Vagina (tissue), 2 donors: ENCODE data around the gene STT3B. TPM values are rescaled to one million over a fixed set of nuclear protein-coding genes. Genes with fewer than 3 reads are reported as not detected.
A peak's percentile ranks its signal among the peaks of the same experiment; 100 is the strongest.

Experiments
- DNase-seq, 2 donors: peaks; one replicate each; pipeline ENCODE4 v3.0.0-alpha.2; 2017; ENCODE audit errors: extremely low spot score in 2 of 2
- H3K27ac ChIP-seq: fragments of 200-600 bp; sonication (generic); one replicate; pipeline ENCODE4 v1.5.1; 2019
- H3K27me3 ChIP-seq: fragments of 200-600 bp; sonication (generic); one replicate; pipeline ENCODE4 v1.5.1; 2019
- H3K36me3 ChIP-seq, 2 donors: fragments of 200-600 bp; sonication (generic); one replicate each; pipeline ENCODE4 v1.5.1; 2017 to 2019
- H3K4me1 ChIP-seq: fragments of 200-600 bp; sonication (generic); one replicate; pipeline ENCODE4 v1.5.1; 2019
- H3K4me3 ChIP-seq, 2 donors: fragments of 200-600 bp; sonication (generic); 1 replicate in 1 of 2; 2 replicates in 1 of 2; pipeline ENCODE4 v1.5.1; 2016 to 2019
- H3K9me3 ChIP-seq: fragments of 200-600 bp; sonication (generic); one replicate; pipeline ENCODE4 v1.5.1; 2019
- CTCF ChIP-seq, 3 experiments: fragments of 450-650 bp in 2 of 3; fragments of 200-600 bp in 1 of 3; sonication (generic) in 1 of 3; IDR thresholded peaks; one replicate each; pipeline ENCODE4 v1.5.1; 2017 to 2019; ENCODE audit warnings: antibody characterized with exemption in 3 of 3, mild to moderate bottlenecking in 2 of 3, moderate library complexity in 2 of 3
- POLR2A ChIP-seq, 2 donors: fragments of 450-650 bp; IDR thresholded peaks; one replicate each; pipeline ENCODE4 v1.6.1; 2017; ENCODE audit warnings: antibody characterized with exemption in 2 of 2, mild to moderate bottlenecking in 2 of 2, moderate library complexity in 2 of 2
- POLR2AphosphoS5 ChIP-seq, 2 donors: sonication (generic); formaldehyde crosslinking; IDR thresholded peaks; one replicate each; pipeline ENCODE4 v1.9.0; 2017; ENCODE audit warnings: antibody characterized with exemption in 2 of 2, mild to moderate bottlenecking in 2 of 2, low read depth in 1 of 2; ENCODE audit not compliant: insufficient read depth in 1 of 2
- intact Hi-C: fragments of 100-400 bp; cut with DNase I; formaldehyde crosslinking; loops from one replicate; pipeline ENCODE4 v1.15.1; 2023
- total RNA-seq: library from RNA; depleted of rRNA; stranded (reverse); fragments of >200 nt; gene quantifications from one replicate; pipeline ENCODE4 v1.2.3, GENCODE V29; 2016

The STT3B gene
- total RNA-seq, 1 donor from 2014 or later, result 65.3 TPM

GRCh38 chr3:31546725-31547124, 14.0 kb downstream of the STT3B start:
- intact Hi-C loops, result no loop called here
- Histone ChIP-seq H3K27ac (no peak overlapping the region), H3K36me3 (no peaks in the 10 kb centered on the region), H3K4me3 (no peak overlapping the region), H3K4me1 (peaks cover 72% of the 10 kb centered on the region), H3K9me3 (no peaks in the 10 kb centered on the region), H3K27me3 (no peaks in the 10 kb centered on the region)
- DNase-seq, result no peak
- no peak for TF ChIP-seq CTCF (IDR thresholded peaks at IDR 0.05)
- TF ChIP-seq POLR2A (IDR thresholded peaks at IDR 0.05), result no peak
- TF ChIP-seq POLR2AphosphoS5 (IDR thresholded peaks at IDR 0.05; ENCODE audit: insufficient read depth in 1 of 2, low read depth in 1 of 2), result no peak

DNA sequence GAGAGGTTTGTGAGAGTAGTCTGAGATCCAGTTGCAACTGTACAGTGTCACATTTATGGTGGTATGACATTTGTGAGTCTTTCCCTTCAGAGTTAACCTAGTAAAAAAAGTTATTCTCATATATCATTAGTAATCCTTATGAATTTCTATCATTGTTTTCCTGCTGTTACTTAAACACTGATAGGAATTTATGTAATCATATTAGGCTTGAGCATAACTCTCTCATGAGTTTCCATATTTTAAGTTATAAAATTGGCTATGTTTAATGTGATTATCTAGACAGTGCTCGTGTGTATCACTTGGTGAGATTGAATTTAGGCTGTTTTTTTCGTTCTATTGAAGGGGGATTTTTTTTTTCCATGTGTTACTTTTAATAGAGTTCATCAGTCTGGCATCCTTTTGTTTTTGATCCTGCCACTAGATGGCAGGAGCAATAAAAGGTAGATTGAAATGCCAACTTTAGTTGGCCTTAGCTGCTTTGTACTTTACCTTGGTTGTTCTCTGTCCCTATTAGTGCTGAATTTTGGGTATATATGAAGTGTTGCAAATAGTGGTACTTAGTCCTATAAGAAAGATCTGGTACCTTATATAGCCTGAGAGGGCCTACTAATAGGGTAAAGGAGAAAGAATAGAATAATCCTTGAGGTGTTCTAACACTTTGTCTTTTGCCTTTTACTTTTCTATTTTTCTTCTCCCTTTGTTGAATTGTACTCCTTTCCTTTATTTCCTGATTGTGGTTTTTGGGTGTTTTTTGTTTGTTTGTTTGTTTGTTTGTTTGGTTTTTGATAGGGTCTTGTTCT, 17.9 kb downstream of the STT3B start:
- Histone ChIP-seq H3K9me3 (no peaks in the 10 kb centered on the region), H3K4me1 (peaks cover 50% of the 10 kb centered on the region), H3K27ac (no peak overlapping the region), H3K4me3 (no peak overlapping the region), H3K36me3 (no peaks in the 10 kb centered on the region), H3K27me3 (no peaks in the 10 kb centered on the region)
- no peak for TF ChIP-seq POLR2A (IDR thresholded peaks at IDR 0.05)
- no peak for TF ChIP-seq POLR2AphosphoS5 (IDR thresholded peaks at IDR 0.05; ENCODE audit: insufficient read depth in 1 of 2, low read depth in 1 of 2)
- TF ChIP-seq CTCF (IDR thresholded peaks at IDR 0.05), result peak in 2 of 3 experiments; percentile 38 to 53
- DNase-seq, result no peak
- intact Hi-C loops, result no loop called here

DNA sequence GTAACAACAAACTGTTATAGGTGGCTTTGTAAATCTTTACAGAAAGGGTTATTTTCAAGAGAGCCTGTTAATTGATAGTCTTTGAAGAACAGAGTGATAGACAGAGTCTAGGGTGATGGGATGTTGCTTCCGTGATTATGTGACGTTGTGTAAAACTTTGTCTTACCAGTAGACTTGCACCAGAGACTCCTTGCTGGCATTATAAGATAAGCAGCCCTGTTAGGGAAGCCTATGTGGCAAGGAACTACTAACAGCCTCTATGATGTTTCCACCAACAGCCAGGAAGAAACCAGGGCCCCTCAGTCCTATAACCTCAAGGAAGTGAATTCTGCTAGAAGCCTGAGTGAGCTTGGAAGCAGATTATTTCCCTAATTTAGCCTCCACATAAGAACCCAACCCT, 18.9 kb downstream of the STT3B start:
- Histone ChIP-seq H3K36me3 (no peaks in the 10 kb centered on the region), H3K27ac (no peak overlapping the region), H3K4me3 (no peak overlapping the region), H3K27me3 (no peaks in the 10 kb centered on the region), H3K9me3 (no peaks in the 10 kb centered on the region), H3K4me1 (peaks cover 40% of the 10 kb centered on the region)
- TF ChIP-seq CTCF (IDR thresholded peaks at IDR 0.05) (no peak), POLR2AphosphoS5 (IDR thresholded peaks at IDR 0.05; ENCODE audit: insufficient read depth in 1 of 2, low read depth in 1 of 2) (no peak), POLR2A (IDR thresholded peaks at IDR 0.05) (no peak)
- no peak for DNase-seq
- intact Hi-C loops, result no loop called here

DNA sequence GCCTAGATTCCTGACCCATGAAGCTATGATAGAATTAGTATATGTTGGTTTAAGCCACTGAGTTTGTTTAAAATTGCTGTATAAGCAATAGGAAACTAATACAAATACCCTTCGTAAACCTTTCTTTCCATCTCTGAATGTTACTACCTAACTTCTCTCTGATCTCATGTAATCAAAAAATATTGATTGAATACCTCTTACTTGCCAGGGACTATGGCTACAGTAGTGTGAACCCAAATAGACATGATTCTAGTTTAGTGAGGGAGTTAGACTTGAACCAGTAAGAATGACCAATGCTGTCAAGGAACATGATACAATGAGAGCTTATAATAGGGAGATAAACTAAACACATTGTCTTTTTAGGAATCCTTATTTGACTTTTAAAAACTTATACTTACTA, 19.4 kb downstream of the STT3B start:
- intact Hi-C loops, result no loop called here
- TF ChIP-seq CTCF (IDR thresholded peaks at IDR 0.05) (no peak), POLR2AphosphoS5 (IDR thresholded peaks at IDR 0.05; ENCODE audit: insufficient read depth in 1 of 2, low read depth in 1 of 2) (no peak), POLR2A (IDR thresholded peaks at IDR 0.05) (no peak)
- H3K27me3 ChIP-seq, result no peaks in the 10 kb centered on the region
- no peaks in the 10 kb centered on the region for H3K9me3 ChIP-seq
- no peak for DNase-seq
- no peak overlapping the region for H3K27ac ChIP-seq
- no peak overlapping the region for H3K4me3 ChIP-seq
- H3K4me1 ChIP-seq, result peaks cover 37% of the 10 kb centered on the region
- H3K36me3 ChIP-seq, result no peaks in the 10 kb centered on the region

DNA sequence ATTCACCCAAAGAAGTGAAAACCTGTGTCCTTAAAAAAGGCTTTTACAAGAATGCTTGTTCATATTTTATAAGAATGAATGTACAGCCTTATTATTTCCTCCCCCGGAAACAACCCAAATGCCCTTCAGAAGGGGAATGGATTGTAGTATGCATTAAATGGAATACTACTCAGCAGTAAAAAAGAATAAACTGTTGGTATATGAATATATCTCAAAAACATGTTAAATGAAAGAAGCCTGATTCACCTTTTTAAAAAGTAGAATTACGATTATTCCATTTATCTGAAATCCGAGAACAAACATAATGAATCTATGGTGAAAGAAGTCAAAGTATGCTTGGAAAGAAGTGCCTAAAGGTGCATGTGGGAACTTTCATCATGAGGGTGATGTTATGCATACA, 20.5 kb downstream of the STT3B start:
- Histone ChIP-seq H3K27me3 (no peaks in the 10 kb centered on the region), H3K27ac (no peak overlapping the region), H3K36me3 (no peaks in the 10 kb centered on the region), H3K4me3 (no peak overlapping the region), H3K9me3 (no peaks in the 10 kb centered on the region), H3K4me1 (peaks cover 25% of the 10 kb centered on the region)
- intact Hi-C loops, result no loop called here
- no peak for DNase-seq
- TF ChIP-seq CTCF (IDR thresholded peaks at IDR 0.05), result no peak
